Spleen (tissue), 7 donors: ENCODE results near the gene SCP2.

Source experiments
- CTCF ChIP-seq, 11 experiments: fragments of 200-600 bp in 7 of 11; fragments of 450-650 bp in 4 of 11; sonication (generic) in 4 of 11; IDR thresholded peaks in 8 of 11; conservative IDR thresholded peaks in 3 of 11; 1 replicate in 7 of 11; 2 replicates in 4 of 11; pipeline versions ENCODE4 v1.4.0 to v1.8.0; 2016 to 2021; ENCODE audit warnings: antibody characterized with exemption in 11 of 11, inconsistent platforms in 4 of 11, mild to moderate bottlenecking in 1 of 11
- POLR2A ChIP-seq, 3 donors: fragments of 450-650 bp; IDR thresholded peaks; one replicate each; pipeline ENCODE4 v1.5.1; 2017; ENCODE audit warnings: antibody characterized with exemption in 3 of 3, mild to moderate bottlenecking in 1 of 3
- donor health status: DM: no; HTN: no; CAD: no; lungs with moderate emphysema.
- donor health status: DM: no; HTN: no; CAD: no.
- donor health status: DM: no; HTN: no; CAD: no.

- TF ChIP-seq POLR2A (IDR thresholded peaks at IDR 0.05) (no peak), CTCF (IDR thresholded peaks at IDR 0.05 in 8 of 11, conservative IDR thresholded peaks at IDR 0.05 in 3 of 11) (no peak)
Observed at GRCh38 chr1:53093778-53094532, 166.9 kb downstream of the SCP2 start.
